ENCODE results near the gene RALGAPA1.
"Not testable (repeated sequence)": the region's sequence is repeated elsewhere in the genome, so short reads cannot be mapped to it uniquely, and the experiment has no call there.

The RALGAPA1 gene

GRCh38 chr14:35776823-35777222, 32.3 kb downstream of the RALGAPA1 start:
- no peaks in the 10 kb centered on the region for H3K9me3 ChIP-seq (ENCODE audit: severe bottlenecking)

GRCh38 chr14:35776085-35776484, 33.0 kb downstream of the RALGAPA1 start:
- DNase-seq; H3K9me3 ChIP-seq (ENCODE audit: severe bottlenecking); H3K36me3 ChIP-seq; H3K4me3 ChIP-seq (ENCODE audit: low read depth, low read length); H3K27ac ChIP-seq; H3K27me3 ChIP-seq (ENCODE audit: insufficient read depth, low read depth, severe bottlenecking): not testable (repeated sequence)

More at GRCh38 chr14:35776823-35777222, 32.3 kb downstream of the RALGAPA1 start:
- DNase-seq = no peak
- no peak for TF ChIP-seq CTCF (IDR thresholded peaks at IDR 0.05; ENCODE audit: low read depth, low read length)
- H3K4me3 ChIP-seq (ENCODE audit: low read depth, low read length) = no peak overlapping the region
- H3K27ac ChIP-seq = no peak overlapping the region
- no peaks in the 10 kb centered on the region for H3K36me3 ChIP-seq
- H3K27me3 ChIP-seq (ENCODE audit: insufficient read depth, low read depth, severe bottlenecking) = no peaks in the 10 kb centered on the region

GRCh38 chr14:35766700-35767082, 42.4 kb downstream of the RALGAPA1 start:
- H3K9me3 ChIP-seq (ENCODE audit: severe bottlenecking) = no peaks in the 10 kb centered on the region
- TF ChIP-seq CTCF (IDR thresholded peaks at IDR 0.05; ENCODE audit: low read depth, low read length) = no peak
- no peak for DNase-seq
- H3K36me3 ChIP-seq = peaks cover 2% of the 10 kb centered on the region
- no peaks in the 10 kb centered on the region for H3K27me3 ChIP-seq (ENCODE audit: insufficient read depth, low read depth, severe bottlenecking)
- no peak overlapping the region for H3K4me3 ChIP-seq (ENCODE audit: low read depth, low read length)
- no peak overlapping the region for H3K27ac ChIP-seq

- no peak overlapping the region for H3K4me3 ChIP-seq (ENCODE audit: low read depth, low read length)
Measured at GRCh38 chr14:35766036-35766699, 42.9 kb downstream of the RALGAPA1 start.

GRCh38 chr14:35761922-35762321, 47.2 kb downstream of the RALGAPA1 start:
- no peak overlapping the region for H3K4me3 ChIP-seq (ENCODE audit: low read depth, low read length)
- H3K9me3 ChIP-seq (ENCODE audit: severe bottlenecking) = no peaks in the 10 kb centered on the region
- no peaks in the 10 kb centered on the region for H3K27me3 ChIP-seq (ENCODE audit: insufficient read depth, low read depth, severe bottlenecking)
- TF ChIP-seq CTCF (IDR thresholded peaks at IDR 0.05; ENCODE audit: low read depth, low read length) = no peak
- H3K27ac ChIP-seq = no peak overlapping the region
- no peak for DNase-seq
- peaks cover 2% of the 10 kb centered on the region for H3K36me3 ChIP-seq

More at GRCh38 chr14:35766036-35766699, 42.9 kb downstream of the RALGAPA1 start:
- no peak for DNase-seq
- Histone ChIP-seq H3K9me3 (ENCODE audit: severe bottlenecking) (no peaks in the 10 kb centered on the region), H3K36me3 (peaks cover 2% of the 10 kb centered on the region), H3K27ac (no peak overlapping the region), H3K27me3 (ENCODE audit: insufficient read depth, low read depth, severe bottlenecking) (no peaks in the 10 kb centered on the region)
- no peak for TF ChIP-seq CTCF (IDR thresholded peaks at IDR 0.05; ENCODE audit: low read depth, low read length)

GRCh38 chr14:35760143-35760542, 49.0 kb downstream of the RALGAPA1 start:
- Histone ChIP-seq H3K27ac (no peak overlapping the region), H3K4me3 (ENCODE audit: low read depth, low read length) (no peak overlapping the region), H3K27me3 (ENCODE audit: insufficient read depth, low read depth, severe bottlenecking) (no peaks in the 10 kb centered on the region), H3K9me3 (ENCODE audit: severe bottlenecking) (no peaks in the 10 kb centered on the region), H3K36me3 (peaks cover 11% of the 10 kb centered on the region)
- no peak for TF ChIP-seq CTCF (IDR thresholded peaks at IDR 0.05; ENCODE audit: low read depth, low read length)
- DNase-seq = no peak

Data from WERI-Rb-1 (cell line).